KMS-11 (cell line): Measurements from ENCODE around the gene TLX2.

Experiments used
- H2AFZ ChIP-seq: fragments of 200-600 bp; sonication (generic); 2 replicates; pipeline ENCODE4 v1.6.1; 2016; ENCODE audit warnings: antibody characterized with exemption, mixed run types, low read depth
- H3K27ac ChIP-seq: fragments of 200-600 bp; sonication (generic); 2 replicates; pipeline ENCODE4 v1.6.1; 2016; ENCODE audit warnings: mild to moderate bottlenecking, mixed run types
- H3K27me3 ChIP-seq: fragments of 200-600 bp; sonication (generic); 2 replicates; pipeline ENCODE4 v1.6.1; 2017; ENCODE audit warnings: mild to moderate bottlenecking, low read depth, mixed run types, moderate library complexity; ENCODE audit not compliant: insufficient read depth
- H3K36me3 ChIP-seq: fragments of 200-600 bp; sonication (generic); 2 replicates; pipeline ENCODE4 v1.6.1; 2017; ENCODE audit warnings: mild to moderate bottlenecking, mixed run types; ENCODE audit not compliant: insufficient read depth
- H3K4me1 ChIP-seq: fragments of 200-600 bp; sonication (generic); 2 replicates; pipeline ENCODE4 v1.6.1; 2016; ENCODE audit warnings: mild to moderate bottlenecking, low read depth, mixed run types; ENCODE audit not compliant: poor library complexity, severe bottlenecking
- H3K4me2 ChIP-seq: fragments of 200-600 bp; sonication (generic); 2 replicates; pipeline ENCODE4 v1.7.0; 2016; ENCODE audit warnings: mild to moderate bottlenecking, mixed run types
- H3K4me3 ChIP-seq: fragments of 200-600 bp; sonication (generic); IDR thresholded peaks from 2 replicates; pipeline ENCODE4 v1.6.1; 2017; ENCODE audit warnings: low read depth, low read length, mixed read lengths; ENCODE audit not compliant: insufficient read depth
- H3K79me2 ChIP-seq: fragments of 200-600 bp; sonication (generic); 2 replicates; pipeline ENCODE4 v1.6.1; 2016; ENCODE audit warnings: low read depth, mixed run types; ENCODE audit not compliant: insufficient read depth
- H3K9ac ChIP-seq: fragments of 200-600 bp; sonication (generic); 2 replicates; pipeline ENCODE4 v1.6.1; 2016; ENCODE audit warnings: mild to moderate bottlenecking, mixed run types
- H4K20me1 ChIP-seq: fragments of 200-600 bp; sonication (generic); 2 replicates; pipeline ENCODE4 v1.6.1; 2016; ENCODE audit warnings: mild to moderate bottlenecking, mixed run types; ENCODE audit not compliant: insufficient read depth
- TF ChIP-seq, protein P1 (sequence below): fragments of 200-600 bp; sonication (generic); conservative IDR thresholded peaks from 2 replicates; pipeline ENCODE4 v1.6.1; 2017; ENCODE audit warnings: low read depth, mild to moderate bottlenecking, antibody characterized with exemption, low read length, moderate library complexity, mixed read lengths

TLX2 gene

DNA sequence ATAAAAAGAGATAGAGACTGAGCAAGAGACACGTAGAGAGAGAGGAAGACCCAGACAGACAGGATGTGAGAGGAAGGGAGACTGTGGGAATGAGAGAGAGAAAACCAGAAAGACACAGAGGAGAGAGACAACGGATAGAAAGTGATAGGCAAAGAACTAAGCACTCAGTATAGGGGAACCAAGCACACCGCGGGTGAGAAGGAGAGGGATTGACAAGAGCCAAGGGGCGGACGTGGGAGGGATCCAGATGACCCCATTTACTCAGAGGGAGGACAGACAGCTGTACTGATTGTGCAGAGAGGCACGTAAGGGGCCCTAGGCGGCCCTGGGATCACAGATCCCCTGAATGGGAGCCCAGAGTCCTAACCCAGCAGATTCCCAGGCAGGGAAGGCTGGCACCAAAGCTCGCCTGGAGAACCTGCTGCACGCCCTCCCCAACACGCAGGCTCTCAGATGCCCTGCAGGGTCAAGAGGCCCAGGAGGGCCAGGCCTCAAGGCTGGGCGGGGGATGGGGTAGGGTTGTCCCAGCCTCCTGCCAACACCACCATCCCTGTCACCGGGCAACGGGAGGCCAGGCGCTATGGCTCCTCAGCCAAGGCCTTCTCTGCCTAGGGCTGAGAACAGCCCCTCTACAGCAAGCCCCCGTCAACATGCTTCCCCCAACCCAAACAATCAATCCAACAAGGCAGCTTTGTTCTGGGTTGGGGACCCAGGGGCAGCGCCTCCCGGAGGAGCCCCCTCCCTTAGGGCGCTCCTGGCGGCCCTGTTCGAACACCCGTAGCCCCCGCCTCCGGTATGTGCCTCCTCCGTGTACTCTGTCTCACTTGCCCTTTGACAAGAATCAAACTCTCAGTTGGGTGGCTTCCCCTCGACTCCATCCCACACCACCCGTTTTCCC, 38.9 kb downstream of the TLX2 start:
- Histone ChIP-seq H4K20me1 (no peaks in the 10 kb centered on the region), H3K27me3 (peaks cover 8% of the 10 kb centered on the region; the same call in 1 of the 2 replicates), H3K27ac (peak overlapping the region; percentile 79), H3K36me3 (no peaks in the 10 kb centered on the region), H3K4me3 (no peak overlapping the region), H2AFZ (peak overlapping the region; percentile 98), H3K4me1 (peaks cover 13% of the 10 kb centered on the region), H3K9ac (peak overlapping the region; percentile 96; the same call in 1 of the 2 replicates), H3K4me2 (peak overlapping the region; percentile 93), H3K79me2 (no peaks in the 10 kb centered on the region)
- TF ChIP-seq, protein P1, sequence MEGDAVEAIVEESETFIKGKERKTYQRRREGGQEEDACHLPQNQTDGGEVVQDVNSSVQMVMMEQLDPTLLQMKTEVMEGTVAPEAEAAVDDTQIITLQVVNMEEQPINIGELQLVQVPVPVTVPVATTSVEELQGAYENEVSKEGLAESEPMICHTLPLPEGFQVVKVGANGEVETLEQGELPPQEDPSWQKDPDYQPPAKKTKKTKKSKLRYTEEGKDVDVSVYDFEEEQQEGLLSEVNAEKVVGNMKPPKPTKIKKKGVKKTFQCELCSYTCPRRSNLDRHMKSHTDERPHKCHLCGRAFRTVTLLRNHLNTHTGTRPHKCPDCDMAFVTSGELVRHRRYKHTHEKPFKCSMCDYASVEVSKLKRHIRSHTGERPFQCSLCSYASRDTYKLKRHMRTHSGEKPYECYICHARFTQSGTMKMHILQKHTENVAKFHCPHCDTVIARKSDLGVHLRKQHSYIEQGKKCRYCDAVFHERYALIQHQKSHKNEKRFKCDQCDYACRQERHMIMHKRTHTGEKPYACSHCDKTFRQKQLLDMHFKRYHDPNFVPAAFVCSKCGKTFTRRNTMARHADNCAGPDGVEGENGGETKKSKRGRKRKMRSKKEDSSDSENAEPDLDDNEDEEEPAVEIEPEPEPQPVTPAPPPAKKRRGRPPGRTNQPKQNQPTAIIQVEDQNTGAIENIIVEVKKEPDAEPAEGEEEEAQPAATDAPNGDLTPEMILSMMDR, result no peak

DNA sequence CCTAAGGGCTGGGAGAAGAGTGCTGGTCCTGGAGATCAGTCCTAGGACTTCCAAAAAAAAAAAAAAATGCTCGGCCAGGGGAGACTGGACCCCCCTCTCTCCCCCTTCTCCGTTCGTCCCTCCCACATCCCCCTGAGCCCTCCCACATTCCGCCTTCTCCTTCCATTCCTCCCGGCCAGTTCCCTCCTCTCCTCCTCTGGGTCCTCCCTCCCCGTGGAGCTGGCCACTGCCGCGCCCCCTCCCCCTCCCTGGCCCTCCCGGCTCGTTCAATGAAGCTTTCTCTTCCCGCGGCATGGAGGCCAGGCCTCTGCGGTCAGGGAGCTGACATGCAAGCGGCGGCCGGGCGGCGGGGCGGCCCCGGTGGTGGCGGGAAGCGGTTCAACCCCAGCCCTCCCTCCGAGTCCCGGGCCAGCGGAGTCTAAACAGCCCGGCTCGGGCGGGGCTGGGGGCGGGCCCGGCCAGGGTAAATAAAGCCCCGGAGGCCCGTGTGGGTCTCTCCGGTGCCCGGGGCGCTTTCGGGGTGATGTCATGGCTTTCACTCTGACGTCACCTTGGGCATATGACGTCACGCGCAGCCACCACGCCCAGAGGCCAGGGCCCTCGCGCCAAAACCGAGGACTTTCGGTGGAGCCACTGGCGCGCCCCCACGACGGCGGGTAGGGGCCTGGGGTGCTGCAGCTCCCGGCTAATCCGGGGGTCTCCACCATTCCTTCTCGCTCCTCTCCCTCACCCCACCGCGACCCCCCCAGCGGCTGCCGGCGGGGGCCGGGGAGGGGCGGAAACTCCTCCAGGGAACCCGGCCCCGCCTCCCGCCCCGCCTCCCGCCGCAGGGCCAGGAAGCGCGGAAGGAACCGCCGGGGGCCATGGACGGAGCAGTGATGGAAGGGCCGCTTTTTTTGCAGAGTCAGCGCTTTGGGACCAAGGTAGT, 39.9 kb downstream of the TLX2 start, which contains the start of the genes DOK1 and LOXL3:
DOK1 (plus strand) TSS at position 829 of the 928 bp plus-strand sequence; CDS start at position 864, 35 bp downstream.
LOXL3 (minus strand) TSS at position 51 of the 928 bp plus-strand sequence. CDS start 1,308 bp downstream, outside the sequence.
- Histone ChIP-seq H3K27me3 (peaks cover 3% of the 10 kb centered on the region; the same call in 1 of the 2 replicates), H3K4me3 (peak within 1 kb of the TSS; percentile 95), H3K4me2 (peak within 1 kb of the TSS; percentile 93), H3K36me3 (no peaks in the 10 kb centered on the region), H3K4me1 (peaks cover 13% of the 10 kb centered on the region), H3K9ac (peak within 1 kb of the TSS; percentile 96), H2AFZ (peak within 1 kb of the TSS; percentile 98), H3K79me2 (no peaks in the 10 kb centered on the region), H3K27ac (peak within 1 kb of the TSS; percentile 79), H4K20me1 (no peaks in the 10 kb centered on the region)
- TF ChIP-seq, protein P1, result no peak

DNA sequence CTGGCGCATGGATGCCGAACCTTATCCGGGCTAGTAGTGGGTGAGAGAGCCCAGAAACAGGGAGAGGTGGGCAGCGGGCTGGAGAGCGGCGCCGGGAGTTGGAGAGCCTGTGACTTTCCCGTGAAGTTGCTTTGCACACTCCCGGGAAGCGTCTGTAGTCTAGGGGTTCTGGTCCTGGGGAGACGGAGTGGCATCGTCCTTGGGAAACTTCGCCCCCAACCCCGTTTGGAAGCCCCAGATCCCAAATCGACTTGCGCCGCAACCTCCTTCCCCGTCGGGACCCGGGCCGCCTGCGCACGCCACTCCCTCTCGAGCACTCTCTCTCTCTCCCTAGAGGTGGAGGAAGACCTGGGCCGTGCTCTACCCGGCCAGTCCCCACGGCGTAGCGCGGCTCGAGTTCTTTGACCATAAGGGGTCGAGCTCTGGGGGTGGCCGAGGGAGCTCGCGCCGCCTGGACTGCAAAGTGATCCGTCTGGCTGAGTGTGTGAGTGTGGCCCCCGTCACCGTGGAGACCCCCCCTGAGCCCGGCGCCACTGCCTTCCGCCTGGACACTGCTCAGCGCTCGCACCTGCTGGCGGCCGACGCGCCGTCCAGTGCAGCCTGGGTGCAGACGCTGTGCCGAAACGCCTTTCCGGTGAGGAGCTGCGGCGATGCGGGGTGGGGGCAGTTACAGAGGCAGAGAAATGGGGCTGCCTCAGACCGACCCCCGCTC, 40.7 kb downstream of the TLX2 start:
- H3K27me3 ChIP-seq, result peaks cover 3% of the 10 kb centered on the region; the same call in 1 of the 2 replicates
- H3K4me2 ChIP-seq, result peak overlapping the region; percentile 58
- H2AFZ ChIP-seq, result peak overlapping the region; percentile 98
- H3K4me3 ChIP-seq, result peak overlapping the region; percentile 95
- H3K4me1 ChIP-seq, result peaks cover 13% of the 10 kb centered on the region
- H4K20me1 ChIP-seq, result no peaks in the 10 kb centered on the region
- TF ChIP-seq, protein P1, result no peak
- H3K27ac ChIP-seq, result peak overlapping the region; percentile 79
- H3K36me3 ChIP-seq, result no peaks in the 10 kb centered on the region
- H3K9ac ChIP-seq, result peak overlapping the region; percentile 96
- H3K79me2 ChIP-seq, result no peaks in the 10 kb centered on the region
